Prostate gland (tissue), 2 donors: ENCODE results near the gene CYREN.

Experiments
- POLR2A ChIP-seq: fragments of 450-650 bp; IDR thresholded peaks from one replicate; pipeline ENCODE4 v1.6.1; 2016; ENCODE audit warnings: antibody characterized with exemption, mild to moderate bottlenecking
- POLR2AphosphoS5 ChIP-seq: sonication (generic); formaldehyde crosslinking; IDR thresholded peaks from one replicate; pipeline ENCODE4 v1.6.1; 2017; ENCODE audit warnings: antibody characterized with exemption
- TF ChIP-seq, protein P1 (sequence below), 4 experiments: fragments of 200-600 bp in 2 of 4; fragments of 450-650 bp in 2 of 4; sonication (generic) in 2 of 4; IDR thresholded peaks; 1 replicate in 3 of 4; 2 replicates in 1 of 4; pipeline ENCODE4 v1.5.1; 2016 to 2019; ENCODE audit warnings: antibody characterized with exemption in 4 of 4, mild to moderate bottlenecking in 2 of 4, moderate library complexity in 2 of 4

DNA sequence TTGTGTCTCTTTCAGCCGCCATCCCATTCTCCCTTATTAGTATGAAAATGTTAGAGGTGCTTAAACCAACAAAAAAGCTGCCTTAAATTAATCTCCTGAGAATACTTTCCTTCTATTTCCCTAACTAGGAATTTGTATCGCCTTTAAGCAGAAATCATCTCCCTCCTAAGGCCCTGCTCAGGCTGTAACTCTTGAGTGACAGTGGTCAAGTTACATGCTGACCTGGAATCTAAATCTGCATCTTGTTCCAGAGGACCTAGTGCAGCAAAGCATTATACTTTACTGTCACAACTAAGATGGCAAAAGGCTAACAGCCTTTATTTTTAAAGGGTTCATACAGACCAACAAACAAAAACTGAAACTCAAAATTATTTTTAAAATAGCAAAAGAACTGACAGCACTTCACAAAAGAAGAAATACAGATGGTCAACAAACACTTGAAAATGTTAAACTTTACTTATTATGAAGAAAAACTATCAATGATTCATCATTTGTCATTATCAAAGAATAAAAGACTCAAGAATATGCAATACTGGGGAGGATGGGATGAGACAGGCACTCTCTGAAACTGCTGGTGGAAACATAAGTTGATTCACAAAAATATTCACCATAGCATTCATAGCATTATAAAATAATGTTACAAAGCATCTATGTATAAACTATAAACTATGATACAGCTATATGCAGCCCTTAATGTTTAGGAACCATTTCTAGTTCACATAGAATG lies 11.0 kb downstream of the CYREN start:
- TF ChIP-seq, protein P1, sequence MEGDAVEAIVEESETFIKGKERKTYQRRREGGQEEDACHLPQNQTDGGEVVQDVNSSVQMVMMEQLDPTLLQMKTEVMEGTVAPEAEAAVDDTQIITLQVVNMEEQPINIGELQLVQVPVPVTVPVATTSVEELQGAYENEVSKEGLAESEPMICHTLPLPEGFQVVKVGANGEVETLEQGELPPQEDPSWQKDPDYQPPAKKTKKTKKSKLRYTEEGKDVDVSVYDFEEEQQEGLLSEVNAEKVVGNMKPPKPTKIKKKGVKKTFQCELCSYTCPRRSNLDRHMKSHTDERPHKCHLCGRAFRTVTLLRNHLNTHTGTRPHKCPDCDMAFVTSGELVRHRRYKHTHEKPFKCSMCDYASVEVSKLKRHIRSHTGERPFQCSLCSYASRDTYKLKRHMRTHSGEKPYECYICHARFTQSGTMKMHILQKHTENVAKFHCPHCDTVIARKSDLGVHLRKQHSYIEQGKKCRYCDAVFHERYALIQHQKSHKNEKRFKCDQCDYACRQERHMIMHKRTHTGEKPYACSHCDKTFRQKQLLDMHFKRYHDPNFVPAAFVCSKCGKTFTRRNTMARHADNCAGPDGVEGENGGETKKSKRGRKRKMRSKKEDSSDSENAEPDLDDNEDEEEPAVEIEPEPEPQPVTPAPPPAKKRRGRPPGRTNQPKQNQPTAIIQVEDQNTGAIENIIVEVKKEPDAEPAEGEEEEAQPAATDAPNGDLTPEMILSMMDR (IDR thresholded peaks at IDR 0.05) = no peak
- no peak for TF ChIP-seq POLR2AphosphoS5
- TF ChIP-seq POLR2A = no peak
